IPS-18a (cell line): Measurements from ENCODE around the gene SYTL4.

Source experiments
- H3K27ac ChIP-seq: one replicate; pipeline ENCODE4 v1.5.1; 2013; ENCODE audit warnings: low read length
- H3K27me3 ChIP-seq: one replicate; pipeline ENCODE4 v1.6.1; 2013; ENCODE audit warnings: mild to moderate bottlenecking, low read length; ENCODE audit not compliant: control insufficient read depth, insufficient read depth
- H3K36me3 ChIP-seq: one replicate; pipeline ENCODE4 v1.6.1; 2013; ENCODE audit warnings: low read depth, low read length; ENCODE audit not compliant: control insufficient read depth
- H3K4me1 ChIP-seq: one replicate; pipeline ENCODE4 v1.6.1; 2013; ENCODE audit warnings: low read depth, low read length; ENCODE audit not compliant: control insufficient read depth
- H3K4me3 ChIP-seq: one replicate; pipeline ENCODE4 v1.5.1; 2013; ENCODE audit warnings: low read length
- H3K9ac ChIP-seq: one replicate; pipeline ENCODE4 v1.6.1; 2013; ENCODE audit warnings: mild to moderate bottlenecking, low read length, moderate library complexity
- H3K9me3 ChIP-seq: one replicate; pipeline ENCODE4 v1.6.1; 2013; ENCODE audit warnings: low read depth, low read length; ENCODE audit not compliant: control insufficient read depth

Gene SYTL4

DNA sequence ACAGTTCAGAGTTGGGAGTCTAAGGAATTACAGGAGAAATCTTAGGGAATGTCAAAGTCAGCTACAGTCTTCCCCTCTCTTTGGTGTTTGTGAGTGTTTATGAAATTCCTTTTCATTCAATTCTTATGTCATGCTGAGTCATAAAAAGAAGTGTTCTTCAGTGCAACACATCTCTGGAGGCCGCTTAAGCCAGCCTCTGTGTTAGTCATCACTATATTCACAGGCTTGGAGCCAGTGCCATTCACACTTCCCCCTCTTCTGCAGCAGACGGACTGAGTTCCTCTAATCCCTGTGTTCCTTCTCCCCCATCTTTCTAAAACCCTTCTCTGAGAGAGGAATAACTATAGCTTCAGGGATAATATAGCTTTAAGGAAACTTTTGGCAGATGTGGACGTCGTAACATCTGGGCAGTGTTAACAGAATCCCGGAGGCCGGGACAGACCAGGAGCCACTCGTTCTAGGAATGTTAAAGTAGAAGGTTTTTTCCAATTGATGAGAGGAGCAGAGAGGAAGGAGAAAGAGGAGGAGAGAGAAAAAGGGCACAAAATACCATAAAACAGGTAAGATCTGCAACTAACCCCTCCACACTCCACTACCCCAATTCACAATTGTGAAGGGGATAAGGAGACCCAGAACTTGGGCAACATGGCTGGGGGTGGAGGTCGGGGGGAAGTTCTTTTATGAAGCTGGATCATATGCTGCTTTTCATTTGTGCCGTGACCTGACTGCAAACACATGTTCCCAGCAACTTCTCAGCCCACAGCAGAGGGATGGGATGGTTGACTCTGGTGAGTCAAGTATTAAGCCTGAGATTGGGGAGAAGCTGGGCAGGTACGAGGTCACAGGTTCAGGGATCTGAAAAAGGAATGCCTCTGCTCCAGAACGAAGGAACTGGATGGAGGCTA, 87.7 kb downstream of the SYTL4 start, which contains the start of gene SRPX2:
Gene SRPX2, plus strand, starts transcription at position 244 of the 905 bp plus-strand sequence. CDS start 2,124 bp downstream, outside the sequence.
- no peak within 1 kb of the TSS for H3K27ac ChIP-seq
- H3K4me1 ChIP-seq: peaks cover 19% of the 10 kb centered on the region
- no peak within 1 kb of the TSS for H3K9ac ChIP-seq
- no peak within 1 kb of the TSS for H3K4me3 ChIP-seq
- no peaks in the 10 kb centered on the region for H3K36me3 ChIP-seq
- no peaks in the 10 kb centered on the region for H3K9me3 ChIP-seq
- H3K27me3 ChIP-seq: no peaks in the 10 kb centered on the region

DNA sequence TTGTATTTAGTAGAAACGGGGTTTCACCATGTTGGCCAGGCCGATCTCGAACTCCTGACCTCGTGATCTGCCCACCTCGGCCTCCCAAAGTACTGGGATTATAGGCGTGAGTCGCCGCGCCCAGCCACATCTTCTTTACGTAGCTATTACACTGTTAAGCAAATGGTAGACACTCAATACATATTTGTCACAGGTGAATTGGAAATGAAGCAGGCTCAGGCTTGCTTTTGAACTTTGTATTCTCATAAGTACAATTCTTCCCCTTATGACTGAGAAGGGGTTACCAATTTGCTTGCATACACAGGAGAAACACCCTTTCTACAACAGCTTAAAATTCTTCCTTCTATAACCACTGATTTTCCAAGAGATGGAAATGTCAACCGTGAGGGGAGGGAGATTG, 88.7 kb downstream of the SYTL4 start:
- no peaks in the 10 kb centered on the region for H3K36me3 ChIP-seq
- no peaks in the 10 kb centered on the region for H3K9me3 ChIP-seq
- H3K27ac ChIP-seq: no peak overlapping the region
- H3K4me3 ChIP-seq: no peak overlapping the region
- H3K4me1 ChIP-seq: peaks cover 9% of the 10 kb centered on the region
- H3K27me3 ChIP-seq: no peaks in the 10 kb centered on the region
- no peak overlapping the region for H3K9ac ChIP-seq

DNA sequence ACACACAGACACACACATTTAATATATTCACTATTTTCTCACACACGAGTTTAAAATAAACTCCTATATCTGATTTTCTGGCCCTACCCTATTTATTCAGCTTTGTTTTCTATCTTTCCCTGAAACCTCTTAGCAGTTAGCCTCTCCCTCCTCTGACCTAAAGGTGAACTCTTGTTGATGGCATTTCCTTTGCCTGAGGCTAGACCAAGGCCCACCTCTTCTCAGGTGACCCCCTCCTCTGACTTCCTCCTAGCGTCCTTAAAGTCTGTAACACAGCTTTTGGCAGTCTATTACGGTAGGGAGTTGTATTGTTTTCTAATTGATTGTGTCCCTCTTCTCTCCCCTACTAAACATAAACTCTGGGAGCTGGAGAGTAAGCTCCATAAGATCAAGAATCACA, 89.6 kb downstream of the SYTL4 start:
- Histone ChIP-seq H3K4me3 (no peak overlapping the region), H3K27me3 (no peaks in the 10 kb centered on the region), H3K9me3 (no peaks in the 10 kb centered on the region), H3K9ac (no peak overlapping the region), H3K27ac (no peak overlapping the region), H3K4me1 (peaks cover 10% of the 10 kb centered on the region), H3K36me3 (no peaks in the 10 kb centered on the region)

DNA sequence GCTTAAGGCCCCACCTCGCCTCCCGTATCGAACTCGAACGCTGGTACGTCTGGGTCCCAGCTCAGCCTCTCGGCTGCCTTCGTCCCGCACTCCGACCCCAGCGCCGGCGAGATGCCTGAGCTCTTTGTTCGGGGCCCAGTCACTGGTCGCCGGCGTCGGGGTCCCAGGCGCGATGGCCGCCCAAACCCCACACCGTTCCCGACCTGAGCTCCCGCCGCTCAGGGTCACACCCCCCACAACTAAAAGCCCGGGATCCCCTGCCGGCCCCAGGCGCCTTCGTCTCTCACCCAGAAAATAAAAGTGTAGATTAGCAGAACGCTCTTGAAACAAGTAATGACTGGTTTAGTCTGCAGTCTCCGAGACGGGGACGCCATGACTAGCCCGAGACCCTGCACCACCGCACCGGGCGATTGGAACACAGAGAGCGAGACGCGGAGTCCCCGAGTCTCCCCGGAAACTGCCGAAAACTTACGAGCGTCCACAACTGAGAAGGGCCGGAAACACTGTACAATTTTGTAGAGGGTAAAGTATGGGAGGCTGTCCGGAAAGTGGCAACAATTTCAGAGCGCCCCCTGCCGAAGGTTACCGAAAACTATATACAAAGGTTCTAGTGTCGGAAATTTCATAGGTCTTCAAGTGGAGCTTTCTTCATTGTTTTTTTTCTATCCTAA, 95.5 kb downstream of the SYTL4 start, which contains the start of gene TSPAN6:
Gene TSPAN6, minus strand, starts transcription at position 486 of the 671 bp plus-strand sequence. Its CDS starts 112 bp downstream, at position 374.
- Histone ChIP-seq H3K4me1 (peaks cover 17% of the 10 kb centered on the region), H3K36me3 (peaks cover 33% of the 10 kb centered on the region), H3K27ac (peak within 1 kb of the TSS; percentile 67), H3K4me3 (peak within 1 kb of the TSS; percentile 66), H3K27me3 (no peaks in the 10 kb centered on the region), H3K9ac (peak within 1 kb of the TSS; percentile 85), H3K9me3 (no peaks in the 10 kb centered on the region)

DNA sequence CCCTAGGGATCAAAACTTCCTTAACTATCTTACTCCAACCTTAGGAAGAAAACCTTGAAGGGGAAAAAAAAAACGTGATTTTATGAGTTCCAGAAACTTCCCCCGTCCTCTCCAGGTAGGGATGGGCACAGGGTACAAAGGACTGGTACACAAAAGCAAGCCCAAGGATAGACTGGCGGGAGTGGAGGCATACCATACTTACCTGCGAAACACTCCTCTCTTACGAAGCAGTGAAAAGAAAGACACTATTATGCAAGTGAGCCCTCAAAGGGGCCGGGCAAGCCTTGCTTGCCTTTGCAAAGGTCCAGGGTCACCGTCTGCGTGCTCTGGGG, 96.0 kb downstream of the SYTL4 start:
- Histone ChIP-seq H3K4me1 (peaks cover 17% of the 10 kb centered on the region), H3K36me3 (peaks cover 38% of the 10 kb centered on the region), H3K9ac (peak overlapping the region; percentile 85), H3K4me3 (peak overlapping the region; percentile 66), H3K27ac (peak overlapping the region; percentile 58), H3K27me3 (no peaks in the 10 kb centered on the region), H3K9me3 (no peaks in the 10 kb centered on the region)

DNA sequence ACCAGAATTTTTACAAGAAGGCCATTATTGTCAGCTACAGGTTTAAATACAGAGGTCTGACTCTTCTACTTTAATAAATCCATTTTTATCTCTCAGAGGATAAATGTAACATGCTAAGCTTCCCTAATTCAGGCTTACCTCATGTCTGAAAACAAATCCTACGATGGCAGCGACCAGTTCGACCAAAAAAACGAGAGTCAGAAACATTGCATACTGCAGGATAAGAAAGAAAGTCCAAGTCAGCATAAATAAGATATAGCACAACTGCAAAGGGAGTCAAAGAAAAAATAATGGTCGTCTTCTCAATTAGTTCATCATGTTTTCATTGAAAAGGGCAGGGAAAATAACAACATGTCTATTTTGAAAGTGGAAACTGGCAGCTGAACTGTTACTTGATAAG, 96.9 kb downstream of the SYTL4 start:
- no peaks in the 10 kb centered on the region for H3K9me3 ChIP-seq
- H3K27me3 ChIP-seq: no peaks in the 10 kb centered on the region
- peaks cover 47% of the 10 kb centered on the region for H3K36me3 ChIP-seq
- peaks cover 17% of the 10 kb centered on the region for H3K4me1 ChIP-seq
- peak overlapping the region; percentile 85 for H3K9ac ChIP-seq
- H3K4me3 ChIP-seq: peak overlapping the region; percentile 66
- H3K27ac ChIP-seq: no peak overlapping the region

DNA sequence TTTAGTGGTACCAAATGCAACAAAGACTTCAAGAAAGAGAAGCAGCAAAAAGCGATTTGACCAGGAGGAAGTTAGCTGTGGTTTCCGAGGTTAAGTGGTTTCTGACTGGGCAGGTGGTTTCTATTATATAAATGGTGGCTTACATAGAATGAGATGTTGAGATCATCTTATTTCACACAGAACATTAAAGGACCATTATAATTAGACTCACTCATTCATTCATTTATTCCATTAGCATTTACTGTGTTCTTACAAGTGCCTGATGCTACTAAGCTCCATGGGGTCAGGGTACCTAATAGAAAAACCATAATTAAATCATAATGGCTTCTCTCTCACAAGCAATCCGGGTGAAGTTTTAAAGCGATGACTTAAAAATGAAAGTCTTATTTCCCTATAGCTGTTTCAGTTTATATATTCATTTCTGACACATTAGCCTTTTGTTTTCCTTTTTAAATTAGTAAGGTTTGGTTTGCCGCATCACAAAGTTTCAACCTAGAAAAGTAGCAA, 105.9 kb downstream of the SYTL4 start:
- H3K27me3 ChIP-seq: no peaks in the 10 kb centered on the region
- H3K27ac ChIP-seq: no peak overlapping the region
- H3K4me1 ChIP-seq: no peaks in the 10 kb centered on the region
- H3K9ac ChIP-seq: no peak overlapping the region
- peaks cover 36% of the 10 kb centered on the region for H3K36me3 ChIP-seq
- no peaks in the 10 kb centered on the region for H3K9me3 ChIP-seq
- H3K4me3 ChIP-seq: no peak overlapping the region
